Small intestine (tissue), 7 donors: ENCODE measurements around the gene ACSL4. TPM values are rescaled to one million over a fixed set of nuclear protein-coding genes. Genes with fewer than 3 reads are reported as not detected.
A peak's percentile ranks its signal among the peaks of the same experiment; 100 is the strongest.

Experiments used
- DNase-seq, 2 donors: peaks; one replicate each; pipeline versions ENCODE4 v3.0.0 to v3.0.0-alpha.2; 2013
- FAIRE-seq: peaks from 2 replicates; lab custom pipeline; 2012; peaks lifted over from hg19 to GRCh38; lab: Jason Lieb, UNC
- H3K27ac ChIP-seq, 3 donors: one replicate each; pipeline ENCODE4 v1.5.1; 2013; ENCODE audit warnings: low read length in 2 of 3, mild to moderate bottlenecking in 2 of 3, control low read depth in 1 of 3, inconsistent platforms in 1 of 3, low read depth in 1 of 3, moderate library complexity in 1 of 3
- H3K27me3 ChIP-seq, 3 donors: one replicate each; pipeline ENCODE4 v1.6.1; 2013; ENCODE audit warnings: low read length in 3 of 3, inconsistent platforms in 1 of 3; ENCODE audit not compliant: control insufficient read depth in 3 of 3, insufficient read depth in 3 of 3
- H3K36me3 ChIP-seq, 3 donors: one replicate each; pipeline ENCODE4 v1.6.1; 2013; ENCODE audit warnings: low read length in 3 of 3, inconsistent platforms in 1 of 3, low read depth in 1 of 3, mild to moderate bottlenecking in 1 of 3, moderate library complexity in 1 of 3; ENCODE audit not compliant: control insufficient read depth in 3 of 3, insufficient read depth in 2 of 3
- H3K4me1 ChIP-seq, 3 donors: one replicate each; pipeline ENCODE4 v1.6.1; 2013; ENCODE audit warnings: low read length in 2 of 3, inconsistent platforms in 1 of 3, low read depth in 1 of 3, mild to moderate bottlenecking in 1 of 3, moderate library complexity in 1 of 3; ENCODE audit not compliant: control insufficient read depth in 3 of 3, insufficient read depth in 2 of 3
- H3K4me3 ChIP-seq, 3 donors: one replicate each; pipeline ENCODE4 v1.5.1; 2013; ENCODE audit warnings: low read length in 3 of 3, control low read depth in 1 of 3, inconsistent platforms in 1 of 3, low read depth in 1 of 3, mild to moderate bottlenecking in 1 of 3, moderate library complexity in 1 of 3
- H3K9me3 ChIP-seq, 2 donors: one replicate each; pipeline ENCODE4 v1.6.1; 2013; ENCODE audit warnings: low read depth in 1 of 2, low read length in 1 of 2; ENCODE audit not compliant: control insufficient read depth in 2 of 2, insufficient read depth in 1 of 2
- WGBS, 3 donors: extraction: QIAGEN DNeasy Blood & Tissue Kit; methylation state at CpG; one replicate each; pipeline ENCODE4 v1.1.7; 2013; 5-methylcytosine and 5-hydroxymethylcytosine counted together
- polyA plus RNA-seq, 4 donors: library from polyadenylated mRNA; stranded (reverse) in 3 of 4; unstranded in 1 of 4; fragments of 200-250 nt in 3 of 4; fragments of 120-200 nt in 1 of 4; gene quantifications; one replicate each; pipeline versions ENCODE4 v1.2.1 to v1.2.3, GENCODE V29; 2013
- donor health status: healthy with polysubstance abuse.
- donor health status: control.
- donor health status: control.
- donor health status: Bipolar disorder and iron deficiency.
- donor health status: healthy.

ACSL4 gene
- polyA plus RNA-seq, 4 donors: 6.2 to 19.2 (median 7.7) TPM

GRCh38 chrX:109632906-109633504 lies 100.1 kb downstream of the ACSL4 start:
- FAIRE-seq: no peak
- H3K9me3 ChIP-seq: no peaks in the 10 kb centered on the region
- no peaks in the 10 kb centered on the region for H3K27me3 ChIP-seq
- H3K27ac ChIP-seq: no peak overlapping the region
- DNase-seq: peak; percentile 5 to 17
- no peak overlapping the region for H3K4me3 ChIP-seq
- H3K36me3 ChIP-seq: no peaks in the 10 kb centered on the region
- no peaks in the 10 kb centered on the region for H3K4me1 ChIP-seq
- WGBS, 3 donors: 39 to 47% (median 44%) methylated on average over 5 of the region's 5 CpGs

GRCh38 chrX:109629310-109629709 lies 103.7 kb downstream of the ACSL4 start:
- FAIRE-seq (no peak), DNase-seq (no peak)
- Histone ChIP-seq H3K36me3 (no peaks in the 10 kb centered on the region), H3K4me1 (no peaks in the 10 kb centered on the region), H3K4me3 (no peak overlapping the region), H3K9me3 (no peaks in the 10 kb centered on the region), H3K27ac (no peak overlapping the region), H3K27me3 (no peaks in the 10 kb centered on the region)
- WGBS, 3 donors: 62 to 74% (median 69%) methylated on average over 3 of the region's 3 CpGs

GRCh38 chrX:109626637-109627036 lies 106.4 kb downstream of the ACSL4 start:
- no peaks in the 10 kb centered on the region for H3K36me3 ChIP-seq
- WGBS, 3 donors: 74 to 86% (median 82%) methylated on average over 4 of the region's 4 CpGs
- H3K27ac ChIP-seq: no peak overlapping the region
- H3K4me3 ChIP-seq: no peak overlapping the region
- H3K9me3 ChIP-seq: no peaks in the 10 kb centered on the region
- H3K4me1 ChIP-seq: no peaks in the 10 kb centered on the region
- no peaks in the 10 kb centered on the region for H3K27me3 ChIP-seq
- DNase-seq (peak in 1 of 2 donors; percentile 8), FAIRE-seq (no peak)

- WGBS, 3 donors: 34 to 65% (median 62%) methylated on average over 24 to 79 of the region's 79 CpGs
- Histone ChIP-seq H3K4me3 (peak within 1 kb of the TSS in 1 of 3 donors; percentile 22), H3K27ac (no peak within 1 kb of the TSS), H3K9me3 (no peaks in the 10 kb centered on the region), H3K27me3 (no peaks in the 10 kb centered on the region), H3K4me1 (no peaks in the 10 kb centered on the region), H3K36me3 (no peaks in the 10 kb centered on the region)
- no peak for FAIRE-seq
- peak in 1 of 2 donors; percentile 15 for DNase-seq
Measured at GRCh38 chrX:109624641-109625616, 108.1 kb downstream of the ACSL4 start, which contains the start of gene KCNE5. KCNE5 (minus strand) TSS chrX:109625172; CDS start chrX:109625020, 152 bp downstream.

GRCh38 chrX:109623997-109624396 lies 109.1 kb downstream of the ACSL4 start:
- no peaks in the 10 kb centered on the region for H3K27me3 ChIP-seq
- no peaks in the 10 kb centered on the region for H3K4me1 ChIP-seq
- no peaks in the 10 kb centered on the region for H3K9me3 ChIP-seq
- DNase-seq: no peak
- H3K4me3 ChIP-seq: no peak overlapping the region
- H3K27ac ChIP-seq: no peak overlapping the region
- 76 to 88% (median 78%) methylated on average over 7 to 8 of the region's 8 CpGs for WGBS, 3 donors
- no peak for FAIRE-seq
- no peaks in the 10 kb centered on the region for H3K36me3 ChIP-seq

- FAIRE-seq (no peak), DNase-seq (no peak)
- Histone ChIP-seq H3K36me3 (no peaks in the 10 kb centered on the region), H3K4me1 (no peaks in the 10 kb centered on the region), H3K27ac (no peak overlapping the region), H3K4me3 (no peak overlapping the region), H3K9me3 (no peaks in the 10 kb centered on the region), H3K27me3 (no peaks in the 10 kb centered on the region)
- WGBS, 3 donors: 65 to 80% (median 78%) methylated on average over 4 of the region's 4 CpGs
Measured at GRCh38 chrX:109622270-109622669, 110.8 kb downstream of the ACSL4 start.

GRCh38 chrX:109619771-109620170 lies 113.3 kb downstream of the ACSL4 start:
- H3K4me3 ChIP-seq: no peak overlapping the region
- FAIRE-seq (no peak), DNase-seq (no peak)
- H3K27ac ChIP-seq: no peak overlapping the region
- no peaks in the 10 kb centered on the region for H3K4me1 ChIP-seq
- no peaks in the 10 kb centered on the region for H3K9me3 ChIP-seq
- H3K27me3 ChIP-seq: no peaks in the 10 kb centered on the region
- 56 to 71% (median 67%) methylated on average over 3 of the region's 3 CpGs for WGBS, 3 donors
- H3K36me3 ChIP-seq: no peaks in the 10 kb centered on the region

- Histone ChIP-seq H3K4me1 (no peaks in the 10 kb centered on the region), H3K27ac (no peak overlapping the region), H3K36me3 (no peaks in the 10 kb centered on the region), H3K4me3 (no peak overlapping the region), H3K27me3 (no peaks in the 10 kb centered on the region), H3K9me3 (no peaks in the 10 kb centered on the region)
- WGBS, 3 donors: 68 to 88% (median 77%) methylated on average over 6 of the region's 6 CpGs
- FAIRE-seq (no peak), DNase-seq (no peak)
Measured at GRCh38 chrX:109614951-109615350, 118.1 kb downstream of the ACSL4 start.
